Measurements from ENCODE around the gene PAK5. TPM values are rescaled to one million over a fixed set of nuclear protein-coding genes. Genes with fewer than 3 reads are reported as not detected.

The PAK5 gene
- total and polyA plus RNA-seq, 2 experiments from 2014 or later = 0.06 to 0.72 TPM

GRCh38 chr20:9588706-9589105, 250.2 kb downstream of the PAK5 start:
- no peak overlapping the region for H3K27ac ChIP-seq
- H3K4me1 ChIP-seq (ENCODE audit: low read depth) = no peaks in the 10 kb centered on the region
- TF ChIP-seq, protein P1, sequence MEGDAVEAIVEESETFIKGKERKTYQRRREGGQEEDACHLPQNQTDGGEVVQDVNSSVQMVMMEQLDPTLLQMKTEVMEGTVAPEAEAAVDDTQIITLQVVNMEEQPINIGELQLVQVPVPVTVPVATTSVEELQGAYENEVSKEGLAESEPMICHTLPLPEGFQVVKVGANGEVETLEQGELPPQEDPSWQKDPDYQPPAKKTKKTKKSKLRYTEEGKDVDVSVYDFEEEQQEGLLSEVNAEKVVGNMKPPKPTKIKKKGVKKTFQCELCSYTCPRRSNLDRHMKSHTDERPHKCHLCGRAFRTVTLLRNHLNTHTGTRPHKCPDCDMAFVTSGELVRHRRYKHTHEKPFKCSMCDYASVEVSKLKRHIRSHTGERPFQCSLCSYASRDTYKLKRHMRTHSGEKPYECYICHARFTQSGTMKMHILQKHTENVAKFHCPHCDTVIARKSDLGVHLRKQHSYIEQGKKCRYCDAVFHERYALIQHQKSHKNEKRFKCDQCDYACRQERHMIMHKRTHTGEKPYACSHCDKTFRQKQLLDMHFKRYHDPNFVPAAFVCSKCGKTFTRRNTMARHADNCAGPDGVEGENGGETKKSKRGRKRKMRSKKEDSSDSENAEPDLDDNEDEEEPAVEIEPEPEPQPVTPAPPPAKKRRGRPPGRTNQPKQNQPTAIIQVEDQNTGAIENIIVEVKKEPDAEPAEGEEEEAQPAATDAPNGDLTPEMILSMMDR (IDR thresholded peaks at IDR 0.05; ENCODE audit: low read depth, low read length) = no peak
- H3K9me3 ChIP-seq (ENCODE audit: low read depth) = no peaks in the 10 kb centered on the region
- H3K4me3 ChIP-seq = no peak overlapping the region
- no peak for DNase-seq (ENCODE audit: low read depth in 1 of 2, low spot score in 1 of 2)
- H3K27me3 ChIP-seq = no peaks in the 10 kb centered on the region
- no peaks in the 10 kb centered on the region for H3K36me3 ChIP-seq

DNA sequence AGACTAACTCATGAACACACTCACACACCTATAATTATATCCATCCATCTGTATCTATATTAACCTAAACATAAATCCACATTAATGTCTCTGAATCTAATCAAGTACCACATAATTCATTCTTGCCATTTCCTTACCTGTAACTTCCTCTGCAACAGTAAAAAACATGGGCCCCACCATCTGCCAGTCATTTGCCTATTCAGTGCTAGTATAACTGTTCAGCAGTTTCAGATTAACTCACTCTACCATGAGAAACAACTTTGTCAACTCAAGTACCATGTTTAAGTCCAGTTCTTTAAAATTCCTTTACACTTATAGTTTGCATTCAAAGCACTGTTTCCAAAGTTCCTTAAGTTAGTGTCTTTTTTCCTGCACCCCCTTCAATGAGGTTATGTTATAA, 255.7 kb downstream of the PAK5 start:
- Histone ChIP-seq H3K27me3 (no peaks in the 10 kb centered on the region), H3K4me3 (no peak overlapping the region), H3K9me3 (ENCODE audit: low read depth) (no peaks in the 10 kb centered on the region), H3K27ac (no peak overlapping the region), H3K4me1 (ENCODE audit: low read depth) (no peaks in the 10 kb centered on the region), H3K36me3 (no peaks in the 10 kb centered on the region)
- no peak for DNase-seq (ENCODE audit: low read depth in 1 of 2, low spot score in 1 of 2)
- TF ChIP-seq, protein P1 (IDR thresholded peaks at IDR 0.05; ENCODE audit: low read depth, low read length) = no peak

DNA sequence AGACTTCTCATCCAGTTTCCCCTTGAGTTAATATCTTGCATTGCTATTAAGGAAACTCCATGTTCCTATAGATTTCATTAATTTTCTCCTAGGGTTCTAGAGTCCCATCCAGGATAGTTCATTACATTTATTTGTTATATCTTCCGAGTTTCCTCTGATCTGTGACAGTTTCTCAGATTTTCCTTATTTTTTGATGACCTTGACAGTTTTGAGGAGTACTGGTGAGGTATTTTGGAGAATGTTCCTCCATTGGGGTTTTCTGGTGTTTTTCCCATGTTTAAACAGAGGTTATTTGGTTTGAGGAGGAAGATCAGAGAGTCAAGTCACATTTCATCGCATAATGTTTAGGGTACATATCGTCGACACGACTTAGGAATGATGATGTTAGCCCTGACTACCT, 256.7 kb downstream of the PAK5 start:
- TF ChIP-seq, protein P1 (IDR thresholded peaks at IDR 0.05; ENCODE audit: low read depth, low read length) = no peak
- no peaks in the 10 kb centered on the region for H3K27me3 ChIP-seq
- H3K36me3 ChIP-seq = no peaks in the 10 kb centered on the region
- no peaks in the 10 kb centered on the region for H3K9me3 ChIP-seq (ENCODE audit: low read depth)
- H3K4me3 ChIP-seq = no peak overlapping the region
- no peaks in the 10 kb centered on the region for H3K4me1 ChIP-seq (ENCODE audit: low read depth)
- DNase-seq (ENCODE audit: low read depth in 1 of 2, low spot score in 1 of 2) = no peak
- no peak overlapping the region for H3K27ac ChIP-seq

DNA sequence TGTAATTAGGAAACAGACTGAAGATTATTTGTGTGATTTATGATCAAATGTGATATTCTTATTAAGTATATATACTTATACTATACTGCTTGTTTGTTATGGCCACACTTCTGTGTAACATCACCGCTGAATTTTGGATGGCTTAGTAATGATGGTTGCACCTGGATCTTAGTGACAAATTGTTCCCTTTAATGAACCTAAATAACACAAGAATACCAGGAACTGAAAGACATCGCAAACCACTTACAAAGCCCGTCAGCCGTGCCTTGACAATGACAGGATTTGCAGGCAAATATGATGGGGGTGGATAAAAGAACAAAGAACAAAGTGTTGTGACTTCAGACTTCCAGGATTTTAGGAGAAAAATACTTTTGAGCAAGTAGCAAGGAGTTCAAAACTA, 257.4 kb downstream of the PAK5 start:
- no peak overlapping the region for H3K4me3 ChIP-seq
- no peak for DNase-seq (ENCODE audit: low read depth in 1 of 2, low spot score in 1 of 2)
- no peaks in the 10 kb centered on the region for H3K27me3 ChIP-seq
- TF ChIP-seq, protein P1 (IDR thresholded peaks at IDR 0.05; ENCODE audit: low read depth, low read length) = no peak
- no peak overlapping the region for H3K27ac ChIP-seq
- no peaks in the 10 kb centered on the region for H3K36me3 ChIP-seq
- H3K4me1 ChIP-seq (ENCODE audit: low read depth) = no peaks in the 10 kb centered on the region
- no peaks in the 10 kb centered on the region for H3K9me3 ChIP-seq (ENCODE audit: low read depth)

GRCh38 chr20:9578594-9578993, 260.3 kb downstream of the PAK5 start:
- Histone ChIP-seq H3K9me3 (ENCODE audit: low read depth) (no peaks in the 10 kb centered on the region), H3K4me1 (ENCODE audit: low read depth) (no peaks in the 10 kb centered on the region), H3K27ac (no peak overlapping the region), H3K36me3 (no peaks in the 10 kb centered on the region), H3K4me3 (no peak overlapping the region), H3K27me3 (no peaks in the 10 kb centered on the region)
- TF ChIP-seq, protein P1 (IDR thresholded peaks at IDR 0.05; ENCODE audit: low read depth, low read length) = no peak
- no peak for DNase-seq (ENCODE audit: low read depth in 1 of 2, low spot score in 1 of 2)

DNA sequence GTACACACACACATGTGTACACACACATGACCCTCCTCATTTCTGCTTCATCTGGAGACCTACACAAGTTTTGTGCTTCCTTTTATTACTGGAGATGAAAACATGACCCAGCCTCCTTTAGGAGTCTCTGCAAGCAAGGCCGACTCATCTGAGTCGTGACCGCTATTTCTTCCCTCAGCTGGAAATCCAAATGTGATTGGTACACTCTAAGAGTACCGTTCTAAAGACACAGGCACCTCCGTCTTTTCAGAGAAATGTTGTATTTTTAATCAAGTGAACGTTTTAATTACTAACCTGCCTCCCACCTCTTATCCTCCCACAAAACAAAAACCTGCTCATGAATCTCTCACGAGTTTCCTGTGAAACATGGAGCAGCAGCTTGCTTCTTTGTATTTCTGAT, 261.5 kb downstream of the PAK5 start:
- H3K4me3 ChIP-seq = no peak overlapping the region
- no peak overlapping the region for H3K27ac ChIP-seq
- no peaks in the 10 kb centered on the region for H3K9me3 ChIP-seq (ENCODE audit: low read depth)
- DNase-seq (ENCODE audit: low read depth in 1 of 2, low spot score in 1 of 2) = no peak
- H3K27me3 ChIP-seq = no peaks in the 10 kb centered on the region
- TF ChIP-seq, protein P1 (IDR thresholded peaks at IDR 0.05; ENCODE audit: low read depth, low read length) = no peak
- peaks cover 4% of the 10 kb centered on the region for H3K4me1 ChIP-seq (ENCODE audit: low read depth)
- H3K36me3 ChIP-seq = no peaks in the 10 kb centered on the region
